ENCODE results near the gene MSANTD2.

Gene MSANTD2

DNA sequence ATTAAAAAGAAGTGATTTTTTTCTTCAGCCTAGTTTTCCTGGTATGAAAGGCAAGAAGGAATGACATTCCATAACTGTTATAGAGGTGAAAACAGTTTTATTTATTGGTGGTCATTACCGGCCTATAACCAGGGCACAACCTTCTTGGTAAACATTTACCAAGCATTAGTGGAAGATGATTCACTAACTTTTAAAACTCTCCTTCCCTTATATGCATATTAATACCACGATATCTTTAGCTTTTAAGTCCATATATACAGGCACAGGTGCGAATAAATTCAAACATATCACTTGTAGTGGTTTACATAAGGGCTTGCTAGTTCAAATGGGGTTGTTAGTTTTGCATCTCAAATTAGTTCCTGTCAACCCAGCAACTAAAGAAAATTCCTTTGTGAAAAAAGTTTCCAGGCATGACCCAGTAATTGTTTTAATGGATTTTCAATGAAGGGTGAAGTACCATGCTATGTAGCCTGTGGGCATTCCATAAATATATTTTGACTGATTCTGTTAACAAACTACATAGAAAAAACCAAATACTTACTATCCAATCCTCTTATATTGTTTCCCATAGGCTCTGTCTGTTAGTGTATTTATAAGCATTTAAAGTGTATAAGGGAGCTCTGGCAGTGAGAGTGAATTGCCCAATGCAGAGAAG lies 34.4 kb upstream of the MSANTD2 start:
- no peak overlapping the region for H3K4me3 Mint-ChIP-seq
- DNase-seq (ENCODE audit: low spot score): no peak
- H3K36me3 Mint-ChIP-seq (ENCODE audit: low read depth): no peaks in the 10 kb centered on the region
- peaks cover 51% of the 10 kb centered on the region for H3K27me3 Mint-ChIP-seq (ENCODE audit: low read depth)
- peaks cover 7% of the 10 kb centered on the region for H3K4me1 Mint-ChIP-seq (ENCODE audit: low read depth)
- H3K9me3 Mint-ChIP-seq: no peaks in the 10 kb centered on the region
- H3K27ac Mint-ChIP-seq: no peak overlapping the region

DNA sequence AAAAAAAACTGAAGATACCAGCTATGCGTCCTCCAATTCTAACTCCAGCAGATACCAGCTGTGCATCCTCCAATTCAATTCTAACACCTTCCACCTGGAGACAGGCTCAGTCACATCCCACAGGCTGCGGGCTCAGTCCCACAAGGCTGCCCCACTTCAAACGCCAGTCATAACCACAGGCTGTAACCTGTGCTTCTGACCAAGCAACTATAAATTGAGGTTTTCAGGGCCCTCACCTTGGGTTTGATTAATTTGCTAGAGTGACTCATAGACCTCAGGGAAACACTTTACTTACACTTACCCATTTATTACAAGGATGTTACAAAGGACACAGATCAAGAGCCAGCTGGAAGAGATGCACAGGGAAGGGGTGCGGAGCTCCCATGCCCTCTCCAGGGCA lies 32.4 kb upstream of the MSANTD2 start:
- Mint-ChIP-seq H3K27me3 (ENCODE audit: low read depth) (peaks cover 35% of the 10 kb centered on the region), H3K27ac (no peak overlapping the region), H3K4me1 (ENCODE audit: low read depth) (peaks cover 7% of the 10 kb centered on the region), H3K9me3 (no peaks in the 10 kb centered on the region), H3K36me3 (ENCODE audit: low read depth) (no peaks in the 10 kb centered on the region), H3K4me3 (no peak overlapping the region)
- no peak for DNase-seq (ENCODE audit: low spot score)

DNA sequence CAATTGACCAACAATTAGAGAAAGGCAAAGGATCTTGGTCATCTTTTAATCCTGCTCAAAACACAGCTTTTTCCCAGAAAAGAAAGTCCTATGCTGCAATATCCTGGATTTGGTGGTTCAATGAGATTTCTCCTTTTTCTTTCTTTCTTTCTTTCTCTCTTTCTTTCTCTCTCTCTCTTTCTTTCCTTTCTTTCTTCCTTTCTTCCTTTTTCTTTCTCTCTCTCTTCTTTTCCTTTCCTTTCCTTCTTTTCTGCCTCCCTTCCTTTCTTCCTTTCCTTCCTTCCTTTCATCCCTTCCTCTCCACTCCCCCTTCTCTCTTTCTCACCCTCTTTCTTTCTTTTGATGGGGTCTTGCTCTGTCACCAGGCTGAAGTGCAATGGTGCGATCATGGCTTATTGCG lies 31.7 kb upstream of the MSANTD2 start:
- Mint-ChIP-seq H3K36me3 (ENCODE audit: low read depth) (no peaks in the 10 kb centered on the region), H3K9me3 (no peaks in the 10 kb centered on the region), H3K27ac (no peak overlapping the region), H3K27me3 (ENCODE audit: low read depth) (peaks cover 33% of the 10 kb centered on the region), H3K4me1 (ENCODE audit: low read depth) (peaks cover 5% of the 10 kb centered on the region), H3K4me3 (no peak overlapping the region)
- DNase-seq (ENCODE audit: low spot score): no peak

DNA sequence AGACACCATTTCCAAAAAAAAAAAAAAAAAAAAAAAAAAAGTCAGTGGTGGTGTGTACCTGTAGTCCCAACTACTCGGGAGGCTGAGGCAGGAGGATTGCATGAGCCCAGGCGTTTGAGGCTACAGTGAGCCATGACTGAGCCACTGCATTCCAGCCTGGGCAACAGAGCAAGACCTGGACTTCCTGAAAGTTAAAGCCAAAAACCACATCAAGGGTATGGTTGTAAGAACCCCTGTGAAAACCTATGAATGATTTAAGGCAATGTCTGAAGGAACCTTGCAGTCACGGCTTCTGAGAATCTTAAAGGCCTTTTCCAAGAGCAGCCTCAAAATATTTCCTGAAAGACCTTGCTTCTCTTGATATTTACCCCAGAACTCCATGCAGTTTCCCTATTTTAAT lies 30.5 kb upstream of the MSANTD2 start:
- peaks cover 27% of the 10 kb centered on the region for H3K27me3 Mint-ChIP-seq (ENCODE audit: low read depth)
- H3K9me3 Mint-ChIP-seq: no peaks in the 10 kb centered on the region
- H3K36me3 Mint-ChIP-seq (ENCODE audit: low read depth): no peaks in the 10 kb centered on the region
- H3K4me3 Mint-ChIP-seq: no peak overlapping the region
- DNase-seq (ENCODE audit: low spot score): no peak
- no peak overlapping the region for H3K27ac Mint-ChIP-seq
- H3K4me1 Mint-ChIP-seq (ENCODE audit: low read depth): no peaks in the 10 kb centered on the region

DNA sequence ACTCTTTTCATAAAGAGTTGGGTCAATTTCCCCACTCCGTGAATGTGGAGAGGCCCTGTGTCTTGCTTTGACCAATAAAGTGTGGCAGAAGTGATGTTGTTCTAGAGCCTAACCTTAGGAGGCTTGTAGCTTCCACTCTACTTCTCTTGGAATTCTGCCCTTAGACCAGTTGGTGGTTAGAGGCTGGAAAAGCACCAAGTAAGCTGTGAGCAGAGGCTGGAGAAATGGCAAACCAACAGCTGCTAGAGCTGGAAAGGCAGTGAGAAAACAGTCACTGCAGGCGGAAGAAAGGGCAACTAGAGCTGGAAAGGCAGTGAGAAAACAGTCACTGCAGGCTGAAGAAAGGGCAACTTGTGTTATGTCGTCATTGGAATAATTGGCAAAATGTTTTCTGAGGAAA lies 29.8 kb upstream of the MSANTD2 start:
- no peak overlapping the region for H3K4me3 Mint-ChIP-seq
- no peaks in the 10 kb centered on the region for H3K4me1 Mint-ChIP-seq (ENCODE audit: low read depth)
- H3K27me3 Mint-ChIP-seq (ENCODE audit: low read depth): peaks cover 22% of the 10 kb centered on the region
- H3K27ac Mint-ChIP-seq: no peak overlapping the region
- H3K36me3 Mint-ChIP-seq (ENCODE audit: low read depth): no peaks in the 10 kb centered on the region
- no peak for DNase-seq (ENCODE audit: low spot score)
- H3K9me3 Mint-ChIP-seq: no peaks in the 10 kb centered on the region

DNA sequence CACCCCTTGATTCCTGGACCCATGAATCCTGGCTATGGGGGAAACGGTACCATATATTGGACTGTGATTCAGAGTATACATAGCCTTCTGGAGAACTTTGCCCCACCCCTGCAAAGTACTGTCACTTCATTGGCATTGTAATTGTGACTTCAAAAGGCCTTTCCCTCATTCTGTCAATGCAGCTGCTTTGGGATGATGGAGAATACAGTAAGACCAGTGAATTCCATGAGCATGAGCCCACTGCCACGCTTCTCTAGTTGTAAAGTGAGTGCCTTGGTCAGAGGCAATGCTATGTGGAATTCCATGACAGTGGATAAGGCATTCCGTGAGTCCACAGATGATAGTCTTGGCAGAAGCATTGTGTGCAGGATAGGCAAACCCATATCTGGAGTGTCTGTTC lies 25.7 kb upstream of the MSANTD2 start:
- H3K27me3 Mint-ChIP-seq (ENCODE audit: low read depth): peaks cover 18% of the 10 kb centered on the region
- DNase-seq (ENCODE audit: low spot score): no peak
- no peaks in the 10 kb centered on the region for H3K9me3 Mint-ChIP-seq
- H3K36me3 Mint-ChIP-seq (ENCODE audit: low read depth): no peaks in the 10 kb centered on the region
- no peaks in the 10 kb centered on the region for H3K4me1 Mint-ChIP-seq (ENCODE audit: low read depth)
- no peak overlapping the region for H3K27ac Mint-ChIP-seq
- no peak overlapping the region for H3K4me3 Mint-ChIP-seq

DNA sequence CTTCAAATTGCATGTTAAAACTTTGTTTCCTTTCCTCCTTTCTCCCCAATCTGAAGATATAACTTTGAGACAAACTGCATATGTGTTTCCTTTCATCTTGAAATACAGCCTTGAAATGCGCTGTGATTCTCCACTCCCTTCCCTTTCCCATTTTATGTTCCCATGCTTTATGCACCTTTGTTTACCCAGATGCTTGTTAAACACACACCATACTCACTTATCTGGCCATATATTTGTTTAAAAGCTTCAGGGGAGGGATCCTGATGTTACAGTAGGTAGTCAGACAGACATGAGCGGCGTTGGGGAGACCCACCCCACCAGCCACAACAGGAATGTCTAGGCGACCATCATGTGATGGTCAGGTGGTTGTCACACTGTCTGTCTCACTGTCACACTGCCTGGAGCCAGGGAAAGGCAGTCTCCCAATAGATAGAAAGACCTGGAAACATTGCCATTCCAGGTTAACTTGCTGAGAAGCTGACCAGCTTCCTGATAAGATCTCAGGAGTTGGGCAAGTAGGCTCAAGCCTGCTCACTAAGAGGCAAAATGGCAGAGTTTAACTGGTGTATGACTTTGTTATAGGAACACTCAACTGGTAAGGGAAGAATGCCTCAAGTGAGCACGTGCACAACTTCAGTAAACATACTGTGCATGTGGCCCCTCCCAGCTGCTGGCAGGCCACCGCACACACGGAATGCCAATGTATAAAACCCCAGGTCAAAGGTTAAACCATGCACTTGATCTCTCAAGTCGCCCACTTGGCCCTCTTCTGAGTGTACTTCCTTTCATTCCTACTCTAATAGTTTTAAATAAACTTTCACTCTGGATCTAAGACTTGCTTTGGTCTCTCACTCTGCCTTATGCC lies 23.5 kb upstream of the MSANTD2 start:
- Mint-ChIP-seq H3K36me3 (ENCODE audit: low read depth) (no peaks in the 10 kb centered on the region), H3K27ac (no peak overlapping the region), H3K27me3 (ENCODE audit: low read depth) (peaks cover 28% of the 10 kb centered on the region), H3K4me1 (ENCODE audit: low read depth) (no peaks in the 10 kb centered on the region), H3K4me3 (no peak overlapping the region), H3K9me3 (no peaks in the 10 kb centered on the region)
- DNase-seq (ENCODE audit: low spot score): no peak

DNA sequence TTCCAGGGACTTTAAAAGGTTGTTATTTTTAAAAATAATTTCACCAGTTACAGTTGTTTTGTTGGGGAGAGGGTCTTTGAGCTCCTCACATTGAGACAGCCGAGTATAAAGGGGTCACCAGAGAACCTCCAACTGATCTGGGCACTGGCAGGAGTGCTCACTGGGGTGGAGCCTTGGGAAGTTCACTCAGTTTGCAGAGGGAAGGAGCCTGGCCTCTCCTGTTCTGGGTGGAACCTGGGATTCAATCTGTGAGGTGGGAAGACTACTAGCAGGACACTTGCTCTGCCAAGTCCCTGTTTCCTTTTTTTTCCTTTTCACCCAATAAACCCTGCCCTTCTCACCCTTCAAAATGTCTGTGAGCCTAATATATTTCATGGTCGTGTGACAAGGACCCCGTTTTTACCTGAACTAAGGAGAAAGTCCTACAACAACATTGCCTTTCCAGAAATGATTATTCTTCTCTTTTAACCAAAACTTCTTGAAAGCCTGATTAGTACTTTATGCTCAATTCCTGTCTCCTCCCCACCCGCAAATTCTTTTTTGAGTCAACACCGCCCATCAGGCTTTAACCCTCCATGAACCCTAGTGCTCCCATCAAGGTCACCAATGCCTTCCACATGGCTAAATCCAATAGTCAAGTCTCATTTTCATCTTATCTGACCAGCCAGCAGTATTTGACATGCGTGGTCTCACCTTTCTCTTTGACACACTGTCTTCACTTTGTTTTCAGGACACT lies 22.0 kb upstream of the MSANTD2 start:
- Mint-ChIP-seq H3K27ac (no peak overlapping the region), H3K4me1 (ENCODE audit: low read depth) (no peaks in the 10 kb centered on the region), H3K36me3 (ENCODE audit: low read depth) (no peaks in the 10 kb centered on the region), H3K9me3 (no peaks in the 10 kb centered on the region), H3K4me3 (no peak overlapping the region), H3K27me3 (ENCODE audit: low read depth) (peaks cover 36% of the 10 kb centered on the region)
- DNase-seq (ENCODE audit: low spot score): no peak

DNA sequence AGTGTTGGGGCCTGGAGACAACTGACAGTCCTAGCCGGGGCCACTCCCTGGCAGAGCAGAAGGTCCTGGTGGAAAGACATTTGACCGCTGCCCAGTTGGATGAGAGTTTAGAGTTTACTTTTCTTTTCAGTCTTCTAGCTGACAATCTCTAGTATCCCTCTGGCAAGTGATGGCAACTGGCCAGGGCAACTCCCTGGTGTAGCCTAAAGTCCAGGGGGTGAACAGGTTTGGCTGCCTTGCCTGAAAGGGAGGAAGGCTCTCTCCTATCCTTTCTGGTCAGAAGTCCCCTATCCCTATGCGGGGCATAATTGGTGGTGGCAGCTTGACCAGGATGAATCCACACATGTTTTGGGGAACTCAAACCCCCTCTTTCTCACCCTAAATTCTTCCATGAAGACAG lies 16.8 kb upstream of the MSANTD2 start:
- no peak overlapping the region for H3K27ac Mint-ChIP-seq
- no peaks in the 10 kb centered on the region for H3K4me1 Mint-ChIP-seq (ENCODE audit: low read depth)
- H3K4me3 Mint-ChIP-seq: no peak overlapping the region
- no peaks in the 10 kb centered on the region for H3K36me3 Mint-ChIP-seq (ENCODE audit: low read depth)
- H3K9me3 Mint-ChIP-seq: no peaks in the 10 kb centered on the region
- H3K27me3 Mint-ChIP-seq (ENCODE audit: low read depth): peaks cover 48% of the 10 kb centered on the region
- no peak for DNase-seq (ENCODE audit: low spot score)

DNA sequence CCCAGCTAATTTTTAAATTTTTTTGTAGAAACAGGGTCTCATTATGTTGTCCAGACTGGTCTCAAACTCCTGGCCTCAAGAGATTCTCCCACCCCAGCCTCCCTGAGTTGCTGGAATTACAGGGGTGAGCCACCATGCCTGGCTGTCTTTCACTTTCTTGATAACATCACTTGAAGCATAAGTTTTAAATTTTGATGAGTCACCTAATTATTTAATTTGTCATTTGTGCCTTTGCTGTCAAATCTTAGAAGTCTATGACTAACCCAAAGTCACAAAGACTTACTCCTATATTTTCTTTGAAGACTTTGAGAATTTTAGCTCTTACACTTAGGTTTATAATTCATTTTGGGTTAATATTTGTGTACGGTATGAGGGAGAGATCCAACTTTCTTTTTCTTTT lies 14.5 kb upstream of the MSANTD2 start:
- Mint-ChIP-seq H3K36me3 (ENCODE audit: low read depth) (no peaks in the 10 kb centered on the region), H3K27ac (no peak overlapping the region), H3K4me1 (ENCODE audit: low read depth) (no peaks in the 10 kb centered on the region), H3K9me3 (no peaks in the 10 kb centered on the region), H3K27me3 (ENCODE audit: low read depth) (peaks cover 42% of the 10 kb centered on the region), H3K4me3 (no peak overlapping the region)
- no peak for DNase-seq (ENCODE audit: low spot score)

DNA sequence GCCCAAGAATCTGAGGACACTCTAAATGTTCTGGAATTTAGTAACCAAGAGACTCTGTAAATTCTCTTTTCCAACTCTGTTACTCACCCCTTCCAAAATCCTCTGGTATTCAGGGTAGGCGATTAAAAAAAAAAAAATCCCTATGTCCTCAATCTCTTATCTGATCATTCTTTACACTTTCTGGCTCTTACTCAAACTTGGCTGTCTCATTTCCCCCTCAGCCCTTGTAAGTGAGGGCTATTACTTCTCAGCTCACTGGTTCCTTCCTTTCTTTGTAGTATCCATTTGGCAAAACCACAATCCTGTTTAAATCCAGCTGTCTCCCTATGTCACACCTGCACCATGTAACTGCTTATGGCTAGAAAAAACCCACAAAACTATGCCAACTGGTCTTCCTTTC lies 12.7 kb upstream of the MSANTD2 start:
- no peaks in the 10 kb centered on the region for H3K36me3 Mint-ChIP-seq (ENCODE audit: low read depth)
- H3K9me3 Mint-ChIP-seq: no peaks in the 10 kb centered on the region
- H3K27ac Mint-ChIP-seq: no peak overlapping the region
- no peak overlapping the region for H3K4me3 Mint-ChIP-seq
- no peak for DNase-seq (ENCODE audit: low spot score)
- no peaks in the 10 kb centered on the region for H3K4me1 Mint-ChIP-seq (ENCODE audit: low read depth)
- peaks cover 35% of the 10 kb centered on the region for H3K27me3 Mint-ChIP-seq (ENCODE audit: low read depth)

DNA sequence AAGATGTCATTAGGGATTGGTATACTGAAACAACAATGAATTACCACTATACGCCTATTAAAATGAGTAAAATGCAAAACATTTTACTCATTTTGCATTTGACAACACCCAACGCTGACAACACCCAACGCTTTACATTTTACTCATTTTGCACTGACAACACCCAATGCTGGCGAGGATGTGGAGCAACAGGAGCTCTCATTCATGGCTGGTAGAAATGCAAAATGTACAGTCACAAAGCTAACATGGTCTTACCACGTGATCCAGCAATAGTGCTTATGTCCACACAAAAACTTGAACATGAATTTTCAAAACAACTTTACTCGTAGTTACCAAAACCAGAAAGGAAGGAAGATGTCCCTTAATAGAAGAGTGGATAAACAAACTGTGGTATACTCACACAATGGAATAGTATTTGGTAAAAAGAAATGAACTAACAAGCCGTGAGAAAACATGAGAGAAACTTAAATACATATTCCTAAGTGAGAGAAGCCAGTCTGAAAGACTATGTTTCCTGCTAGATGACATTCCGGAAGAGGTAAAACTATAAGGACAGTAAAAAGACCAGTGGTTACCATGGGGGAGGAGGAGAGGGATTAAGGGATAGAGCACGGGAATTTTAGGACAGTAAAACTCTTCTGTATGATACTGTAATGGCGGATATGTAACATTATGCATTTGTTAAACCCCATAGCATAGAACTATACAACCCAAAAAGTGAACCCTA lies 11.4 kb upstream of the MSANTD2 start:
- Mint-ChIP-seq H3K27ac (no peak overlapping the region), H3K27me3 (ENCODE audit: low read depth) (peaks cover 32% of the 10 kb centered on the region), H3K9me3 (no peaks in the 10 kb centered on the region), H3K4me3 (no peak overlapping the region), H3K4me1 (ENCODE audit: low read depth) (no peaks in the 10 kb centered on the region), H3K36me3 (ENCODE audit: low read depth) (no peaks in the 10 kb centered on the region)
- no peak for DNase-seq (ENCODE audit: low spot score)

DNA sequence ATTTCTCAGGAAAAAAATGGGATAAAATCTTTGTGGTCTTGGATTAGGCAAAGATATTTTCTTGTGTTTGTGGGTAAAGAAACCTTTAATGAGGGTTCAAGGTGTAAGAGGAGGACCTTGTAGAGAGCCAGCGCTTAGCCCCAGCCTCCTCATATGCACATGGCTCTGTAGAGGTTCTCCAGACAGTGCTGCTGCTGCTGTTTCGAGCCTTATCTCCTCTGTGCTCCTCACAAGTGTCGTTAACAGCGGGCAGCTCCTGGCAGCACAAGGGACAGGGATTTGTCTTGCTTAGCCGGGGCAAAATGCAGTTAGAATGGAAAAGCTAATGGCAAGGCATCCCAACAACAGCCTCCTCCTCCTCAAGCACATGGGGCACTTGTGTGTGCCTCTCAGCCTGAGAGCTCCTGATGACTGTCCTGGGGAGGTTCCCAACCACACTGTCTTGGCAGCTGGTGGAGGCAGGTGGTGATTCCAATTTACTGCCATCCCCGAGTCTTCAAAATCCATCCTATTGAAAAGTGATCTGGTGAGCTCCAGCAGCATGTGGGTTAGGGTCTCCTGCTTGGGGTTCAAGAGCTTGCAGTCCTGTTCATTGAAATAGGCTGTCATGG lies 7.6 kb upstream of the MSANTD2 start:
- Mint-ChIP-seq H3K4me3 (no peak overlapping the region), H3K9me3 (no peaks in the 10 kb centered on the region), H3K36me3 (ENCODE audit: low read depth) (no peaks in the 10 kb centered on the region), H3K4me1 (ENCODE audit: low read depth) (no peaks in the 10 kb centered on the region), H3K27me3 (ENCODE audit: low read depth) (peaks cover 19% of the 10 kb centered on the region), H3K27ac (no peak overlapping the region)
- no peak for DNase-seq (ENCODE audit: low spot score)

Measured in T-helper 2 cell treated with Interferon-gamma antibody and Interleukin-4, amounts not matched to agents 5 μg/mL and 100 μg/mL, for 36 hours (primary cell).